ENCODE measurements around the gene CLTB.
A peak's percentile ranks its signal among the peaks of the same experiment; 100 is the strongest.

GRCh38 chr5:176450077-176450476 is 33.7 kb upstream of the CLTB start:
- TF ChIP-seq ELK1 (IDR thresholded peaks at IDR 0.05; ENCODE audit: borderline replicate concordance, low read depth, low read length) (no peak), NFE2L2 (IDR thresholded peaks at IDR 0.05; ENCODE audit: low read depth, low read length) (no peak), POLR2A (IDR thresholded peaks at IDR 0.05; ENCODE audit: low read depth, low read length) (no peak), MAZ (IDR thresholded peaks at IDR 0.05; ENCODE audit: borderline replicate concordance, low read depth, low read length) (no peak), MXI1 (IDR thresholded peaks at IDR 0.05; ENCODE audit: borderline replicate concordance, low read depth, low read length) (no peak), CTCF (conservative IDR thresholded peaks at IDR 0.05; ENCODE audit: low read depth, low read length) (no peak), MAFK (IDR thresholded peaks at IDR 0.05; ENCODE audit: low read depth, low read length) (peak; percentile 77), RAD21 (IDR thresholded peaks at IDR 0.05; ENCODE audit: low read length) (no peak)

All from IMR-90 (cell line).